HG02885 (cell line): ENCODE results near the gene IQGAP2.

ENCODE experiments used
- ATAC-seq: cut with Tn5 transposase; IDR thresholded peaks from one replicate; pipeline ENCODE4 v1.9.1; 2021; ENCODE audit warnings: mild to moderate bottlenecking; ENCODE audit not compliant: unreplicated experiment, poor library complexity

Gene IQGAP2

GRCh38 chr5:76634661-76635060, 231.6 kb downstream of the IQGAP2 start:
- no peak for ATAC-seq

GRCh38 chr5:76637490-76637889, 234.4 kb downstream of the IQGAP2 start:
- no peak for ATAC-seq

GRCh38 chr5:76638479-76638878, 235.4 kb downstream of the IQGAP2 start:
- no peak for ATAC-seq

- ATAC-seq: no peak
Observed at GRCh38 chr5:76641514-76642120, 238.5 kb downstream of the IQGAP2 start.

- no peak for ATAC-seq
Observed at GRCh38 chr5:76642390-76643040, 239.4 kb downstream of the IQGAP2 start.

GRCh38 chr5:76643371-76643770, 240.3 kb downstream of the IQGAP2 start:
- ATAC-seq: no peak

- ATAC-seq: no peak
Observed at GRCh38 chr5:76649140-76649539, 246.1 kb downstream of the IQGAP2 start.

- no peak for ATAC-seq
Observed at GRCh38 chr5:76652809-76653414, 249.8 kb downstream of the IQGAP2 start.

GRCh38 chr5:76657091-76657490, 254.0 kb downstream of the IQGAP2 start:
- no peak for ATAC-seq

- ATAC-seq: no peak
Observed at GRCh38 chr5:76657683-76658311, 254.7 kb downstream of the IQGAP2 start.

GRCh38 chr5:76660360-76660759, 257.3 kb downstream of the IQGAP2 start:
- no peak for ATAC-seq

- no peak for ATAC-seq
Observed at GRCh38 chr5:76662521-76662920, 259.4 kb downstream of the IQGAP2 start.

- no peak for ATAC-seq
Observed at GRCh38 chr5:76663573-76663972, 260.5 kb downstream of the IQGAP2 start.

GRCh38 chr5:76664079-76664478, 261.0 kb downstream of the IQGAP2 start:
- ATAC-seq: no peak

- no peak for ATAC-seq
Observed at GRCh38 chr5:76667495-76667894, 264.4 kb downstream of the IQGAP2 start.

GRCh38 chr5:76669245-76669644, 266.2 kb downstream of the IQGAP2 start:
- ATAC-seq: no peak

- ATAC-seq: no peak
Observed at GRCh38 chr5:76670508-76670907, 267.4 kb downstream of the IQGAP2 start.

- no peak for ATAC-seq
Observed at GRCh38 chr5:76672242-76672641, 269.2 kb downstream of the IQGAP2 start.

GRCh38 chr5:76673125-76673524, 270.0 kb downstream of the IQGAP2 start:
- ATAC-seq: no peak

- ATAC-seq: no peak
Observed at GRCh38 chr5:76674330-76675066, 271.4 kb downstream of the IQGAP2 start.

- no peak for ATAC-seq
Observed at GRCh38 chr5:76675364-76675763, 272.3 kb downstream of the IQGAP2 start.
